Stimulated activated naive CD8-positive, alpha-beta T cell treated with anti-CD3 and anti-CD28 coated beads, Interleukin-15, amount 100 ng/mL, for 72 hours (primary cell): ENCODE data around the gene PCDHA1.

Experiments used
- ATAC-seq: fragments of 150-1000 bp; cut with Tn5 transposase; 2 replicates; pipeline ENCODE4 v1.10.0; 2021; ENCODE audit warnings: mild to moderate bottlenecking, moderate library complexity
- DNase-seq, 2 donors: peaks; one replicate each; pipeline ENCODE4 v3.0.0; 2021 to 2022
- H3K27ac Mint-ChIP-seq, 2 donors: one replicate each; pipeline ENCODE4 v1.8.0; 2022; ENCODE audit warnings: mild to moderate bottlenecking in 2 of 2, mixed read lengths in 2 of 2, moderate library complexity in 2 of 2
- H3K27me3 Mint-ChIP-seq: one replicate; pipeline ENCODE4 v1.8.0; 2022; ENCODE audit warnings: mixed read lengths
- H3K4me1 Mint-ChIP-seq: one replicate; pipeline ENCODE4 v1.8.0; 2022; ENCODE audit warnings: mild to moderate bottlenecking, mixed read lengths
- H3K4me3 Mint-ChIP-seq, 2 donors: one replicate each; pipeline ENCODE4 v1.8.0; 2022; ENCODE audit warnings: mild to moderate bottlenecking in 2 of 2, mixed read lengths in 2 of 2, moderate library complexity in 1 of 2
- H3K9me3 Mint-ChIP-seq, 2 donors: one replicate each; pipeline ENCODE4 v1.8.0; 2022; ENCODE audit warnings: mixed read lengths in 2 of 2

PCDHA1 gene

GRCh38 chr5:141050622-141051520 is 264.9 kb downstream of the PCDHA1 start, which contains the start of gene PCDHB1:
Gene PCDHB1 (plus strand): TSS chr5:141051374. CDS start chr5:141051471, 97 bp downstream.
- H3K4me1 Mint-ChIP-seq = peaks cover 6% of the 10 kb centered on the region
- peak within 1 kb of the TSS; percentile 33 to 47 for H3K4me3 Mint-ChIP-seq
- no peak for ATAC-seq

GRCh38 chr5:141051521-141051866 is 265.6 kb downstream of the PCDHA1 start:
- Mint-ChIP-seq H3K4me3 (peak overlapping the region; percentile 33 to 47), H3K4me1 (peaks cover 6% of the 10 kb centered on the region), H3K27ac (no peak overlapping the region), H3K27me3 (peaks cover 48% of the 10 kb centered on the region), H3K9me3 (peaks cover 10 to 13% of the 10 kb centered on the region in 2 donors)
- no peak for DNase-seq
- no peak for ATAC-seq

More at GRCh38 chr5:141050622-141051520, 264.9 kb downstream of the PCDHA1 start, which contains the start of gene PCDHB1:
- Mint-ChIP-seq H3K27ac (no peak within 1 kb of the TSS), H3K27me3 (peaks cover 48% of the 10 kb centered on the region), H3K9me3 (peaks cover 10 to 13% of the 10 kb centered on the region in 2 donors)
- no peak for DNase-seq
